Trophoblast cell (in vitro differentiated cells and primary cell): ENCODE data around the gene ERFL.

Experiments
- DNase-seq, 2 donors: peaks; one replicate each; pipeline ENCODE4 v3.0.0-alpha.2; 2016
- H2AFZ ChIP-seq: 2 replicates; pipeline ENCODE4 v1.6.1; 2013; ENCODE audit warnings: low read length, moderate library complexity, mild to moderate bottlenecking; ENCODE audit not compliant: insufficient read depth, poor library complexity
- H2AK5ac ChIP-seq: 2 replicates; pipeline ENCODE4 v1.6.1; 2013; ENCODE audit warnings: mild to moderate bottlenecking, low read length
- H2BK120ac ChIP-seq: 2 replicates; pipeline ENCODE4 v1.6.1; 2013; ENCODE audit warnings: low read length, mild to moderate bottlenecking, moderate library complexity; ENCODE audit not compliant: insufficient read depth, poor library complexity
- H2BK12ac ChIP-seq: 2 replicates; pipeline ENCODE4 v1.6.1; 2013; ENCODE audit warnings: mild to moderate bottlenecking, low read length, moderate library complexity
- H2BK5ac ChIP-seq: 2 replicates; pipeline ENCODE4 v1.6.1; 2013; ENCODE audit warnings: low read length, low read depth, moderate library complexity, mild to moderate bottlenecking; ENCODE audit not compliant: poor library complexity
- H3K14ac ChIP-seq: 2 replicates; pipeline ENCODE4 v1.6.1; 2013; ENCODE audit warnings: mild to moderate bottlenecking, low read length
- H3K18ac ChIP-seq: 2 replicates; pipeline ENCODE4 v1.6.1; 2013; ENCODE audit warnings: mild to moderate bottlenecking, low read length
- H3K23ac ChIP-seq: 2 replicates; pipeline ENCODE4 v1.6.1; 2013; ENCODE audit warnings: low read length
- H3K27ac ChIP-seq: 2 replicates; pipeline ENCODE4 v1.5.1; 2013; ENCODE audit warnings: low read depth, mild to moderate bottlenecking, inconsistent platforms, low read length, moderate library complexity
- H3K27me3 ChIP-seq: 2 replicates; pipeline ENCODE4 v1.6.1; 2013; ENCODE audit warnings: inconsistent platforms, mild to moderate bottlenecking, low read length, moderate library complexity; ENCODE audit not compliant: insufficient read depth
- H3K36me3 ChIP-seq, 2 experiments: 1 replicate in 1 of 2; 2 replicates in 1 of 2; pipeline ENCODE4 v1.6.1; 2013; ENCODE audit warnings: low read length in 2 of 2, mild to moderate bottlenecking in 2 of 2, moderate library complexity in 1 of 2; ENCODE audit not compliant: insufficient read depth in 2 of 2, control insufficient read depth in 1 of 2
- H3K4ac ChIP-seq: 2 replicates; pipeline ENCODE4 v1.6.1; 2013; ENCODE audit warnings: low read depth, mild to moderate bottlenecking, low read length, moderate library complexity
- H3K4me1 ChIP-seq, 2 experiments: 1 replicate in 1 of 2; 2 replicates in 1 of 2; pipeline ENCODE4 v1.6.1; 2013; ENCODE audit warnings: low read length in 2 of 2, mild to moderate bottlenecking in 2 of 2, moderate library complexity in 1 of 2; ENCODE audit not compliant: insufficient read depth in 2 of 2, control insufficient read depth in 1 of 2
- H3K4me2 ChIP-seq: 2 replicates; pipeline ENCODE4 v1.6.1; 2013; ENCODE audit warnings: inconsistent platforms, mild to moderate bottlenecking, low read length, moderate library complexity
- H3K4me3 ChIP-seq: 2 replicates; pipeline ENCODE4 v1.5.1; 2013; ENCODE audit warnings: mild to moderate bottlenecking, low read depth, low read length, inconsistent platforms
- H3K79me1 ChIP-seq: one replicate; pipeline ENCODE4 v1.6.1; 2013; ENCODE audit warnings: low read length
- H3K79me2 ChIP-seq: 2 replicates; pipeline ENCODE4 v1.6.1; 2013; ENCODE audit warnings: low read length, mild to moderate bottlenecking; ENCODE audit not compliant: control insufficient read depth, insufficient read depth, poor library complexity
- H3K9ac ChIP-seq: 2 replicates; pipeline ENCODE4 v1.6.1; 2013; ENCODE audit warnings: mild to moderate bottlenecking, low read length
- H3K9me3 ChIP-seq: 2 replicates; pipeline ENCODE4 v1.6.1; 2013; ENCODE audit warnings: low read depth, mild to moderate bottlenecking, control low read depth, inconsistent platforms, low read length; ENCODE audit not compliant: insufficient read depth
- H4K12ac ChIP-seq: 2 replicates; pipeline ENCODE4 v1.6.1; 2013; ENCODE audit warnings: low read depth, mild to moderate bottlenecking, low read length, moderate library complexity
- H4K8ac ChIP-seq: 2 replicates; pipeline ENCODE4 v1.6.1; 2013; ENCODE audit warnings: low read depth, mild to moderate bottlenecking, low read length, moderate library complexity
- H4K91ac ChIP-seq: one replicate; pipeline ENCODE4 v1.6.1; 2013; ENCODE audit warnings: low read depth, mild to moderate bottlenecking, low read length, moderate library complexity
- WGBS: extraction: QIAGEN DNeasy Blood & Tissue Kit; methylation state at CpG from one replicate; pipeline ENCODE4 v1.1.7; 2013; ENCODE audit warnings: missing lambda C conversion rate; ENCODE audit not compliant: insufficient read length, insufficient coverage; ENCODE audit errors: extremely low coverage; 5-methylcytosine and 5-hydroxymethylcytosine counted together

ERFL gene

DNA sequence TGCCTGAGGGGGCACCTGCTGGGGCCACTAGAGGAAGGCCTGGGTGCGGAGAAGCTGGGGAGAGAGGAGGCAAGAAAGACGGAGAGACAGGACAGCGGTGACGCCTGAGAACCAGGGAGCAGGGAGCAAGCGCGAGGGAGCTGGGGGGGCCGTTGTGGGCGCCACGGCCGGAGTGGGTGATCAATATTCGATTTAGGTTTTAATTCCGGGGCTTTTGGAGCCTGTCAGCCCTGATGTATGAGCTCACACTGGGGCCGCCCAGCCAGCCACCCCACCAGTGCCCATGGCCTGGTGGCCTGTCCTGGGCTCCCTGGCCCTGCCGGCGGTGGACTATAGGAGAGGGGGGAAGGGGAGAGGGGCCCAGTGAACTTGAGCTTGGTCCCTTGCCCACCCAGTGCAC, 8.7 kb upstream of the ERFL start:
- H4K8ac ChIP-seq = no peak overlapping the region
- H3K14ac ChIP-seq = no peak overlapping the region
- no peaks in the 10 kb centered on the region for H3K36me3 ChIP-seq
- no peak overlapping the region for H2AFZ ChIP-seq
- H3K4me2 ChIP-seq = no peak overlapping the region
- H3K79me1 ChIP-seq = no peaks in the 10 kb centered on the region
- no peak overlapping the region for H3K9ac ChIP-seq
- no peak overlapping the region for H2AK5ac ChIP-seq
- H3K79me2 ChIP-seq = no peaks in the 10 kb centered on the region
- no peak overlapping the region for H3K18ac ChIP-seq
- H4K12ac ChIP-seq = no peak overlapping the region
- peaks cover 3 to 4% of the 10 kb centered on the region in 2 experiments for H3K4me1 ChIP-seq
- H2BK5ac ChIP-seq = no peak overlapping the region
- H3K9me3 ChIP-seq = peaks cover 3% of the 10 kb centered on the region
- no peak for DNase-seq
- no peak overlapping the region for H3K4ac ChIP-seq
- H2BK12ac ChIP-seq = no peak overlapping the region
- no peak overlapping the region for H3K27ac ChIP-seq
- no peak overlapping the region for H2BK120ac ChIP-seq
- H3K4me3 ChIP-seq = no peak overlapping the region
- no CpG with 5 or more reads among the region's 15 CpGs for WGBS
- no peak overlapping the region for H3K23ac ChIP-seq
- H4K91ac ChIP-seq = no peak overlapping the region
- peaks cover 47% of the 10 kb centered on the region for H3K27me3 ChIP-seq

DNA sequence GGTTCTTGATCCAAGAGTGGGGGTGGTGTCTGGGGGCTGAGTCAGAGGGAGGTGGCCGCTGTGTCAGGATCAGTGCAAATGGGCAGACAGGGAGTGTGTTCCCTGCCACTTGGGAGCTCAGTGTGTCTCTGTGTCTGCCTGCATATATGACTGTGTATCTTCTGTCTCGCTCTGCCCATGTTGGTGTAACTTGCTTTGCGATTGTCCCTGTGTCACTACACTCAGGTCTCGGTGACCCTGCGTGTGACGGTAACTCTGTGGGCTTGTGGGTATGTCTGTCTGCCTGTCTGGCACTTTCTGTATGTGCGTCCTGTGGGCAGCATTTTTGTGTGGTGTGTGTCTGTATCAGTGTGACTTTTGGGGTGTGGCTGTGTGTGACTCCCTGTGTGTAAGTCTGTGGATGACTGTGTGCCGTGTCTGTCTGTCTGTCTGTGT, 8.2 kb upstream of the ERFL start:
- H3K27me3 ChIP-seq = peaks cover 48% of the 10 kb centered on the region
- WGBS = no CpG with 5 or more reads among the region's 8 CpGs

DNA sequence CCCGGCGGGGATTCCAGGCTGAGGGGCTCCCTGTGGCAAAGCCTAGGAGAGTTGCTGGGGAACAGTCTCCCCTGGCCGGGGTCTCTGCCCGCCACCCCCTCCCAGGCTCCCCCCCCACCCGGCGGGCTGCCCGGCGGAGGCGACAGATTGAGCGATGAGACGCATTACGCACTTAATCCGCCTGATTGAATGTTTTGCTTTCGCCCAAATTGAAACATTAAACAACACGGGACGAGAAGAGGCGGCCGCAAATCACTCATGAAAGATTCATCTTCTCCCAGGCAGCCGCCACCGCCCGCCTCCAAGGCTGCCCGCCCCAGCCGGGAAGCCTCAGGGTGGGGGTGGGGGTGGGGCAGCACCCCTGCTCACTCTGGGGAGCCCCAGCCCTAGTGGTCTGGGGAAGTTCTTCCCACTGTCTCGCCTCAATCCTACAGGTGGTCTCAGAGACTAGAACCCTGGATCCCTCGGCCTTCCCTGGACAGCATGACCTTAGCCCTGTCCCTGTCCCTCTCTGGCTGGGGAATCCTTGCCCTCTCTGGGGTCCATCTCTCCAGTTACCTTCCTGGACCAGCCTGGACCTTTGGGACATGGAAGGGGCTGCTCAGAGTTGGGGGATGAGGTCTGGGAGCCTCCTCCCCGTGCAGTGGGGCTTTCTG, 7.6 kb upstream of the ERFL start:
- H4K12ac ChIP-seq = no peak overlapping the region
- no peaks in the 10 kb centered on the region for H3K79me1 ChIP-seq
- peaks cover 3 to 4% of the 10 kb centered on the region in 2 experiments for H3K4me1 ChIP-seq
- no peak overlapping the region for H3K14ac ChIP-seq
- H3K79me2 ChIP-seq = no peaks in the 10 kb centered on the region
- no peak overlapping the region for H3K4me2 ChIP-seq
- no peak overlapping the region for H4K91ac ChIP-seq
- no CpG with 5 or more reads among the region's 26 CpGs for WGBS
- H3K4ac ChIP-seq = no peak overlapping the region
- H3K23ac ChIP-seq = no peak overlapping the region
- H2AFZ ChIP-seq = no peak overlapping the region
- no peak overlapping the region for H2BK5ac ChIP-seq
- no peak overlapping the region for H2BK12ac ChIP-seq
- H2AK5ac ChIP-seq = no peak overlapping the region
- no peaks in the 10 kb centered on the region for H3K36me3 ChIP-seq
- no peak overlapping the region for H2BK120ac ChIP-seq
- H3K18ac ChIP-seq = no peak overlapping the region
- no peak overlapping the region for H4K8ac ChIP-seq
- H3K27ac ChIP-seq = no peak overlapping the region
- H3K9ac ChIP-seq = no peak overlapping the region
- peaks cover 4% of the 10 kb centered on the region for H3K9me3 ChIP-seq
- no peak overlapping the region for H3K4me3 ChIP-seq
- peaks cover 48% of the 10 kb centered on the region for H3K27me3 ChIP-seq
- no peak for DNase-seq

More for the DNA sequence above, 8.2 kb upstream of the ERFL start:
- Histone ChIP-seq H2AFZ (no peak overlapping the region), H2BK12ac (no peak overlapping the region), H3K23ac (no peak overlapping the region), H3K36me3 (no peaks in the 10 kb centered on the region), H3K9me3 (peaks cover 4% of the 10 kb centered on the region), H3K27ac (no peak overlapping the region), H3K79me1 (no peaks in the 10 kb centered on the region), H2AK5ac (no peak overlapping the region), H2BK120ac (no peak overlapping the region), H3K14ac (no peak overlapping the region), H3K4ac (no peak overlapping the region), H3K4me1 (peaks cover 3 to 4% of the 10 kb centered on the region in 2 experiments), H3K9ac (no peak overlapping the region), H3K4me2 (no peak overlapping the region), H3K18ac (no peak overlapping the region), H4K91ac (no peak overlapping the region), H3K4me3 (peak overlapping the region; percentile 44), H3K79me2 (no peaks in the 10 kb centered on the region), H4K12ac (no peak overlapping the region), H4K8ac (no peak overlapping the region), H2BK5ac (no peak overlapping the region)
- no peak for DNase-seq

DNA sequence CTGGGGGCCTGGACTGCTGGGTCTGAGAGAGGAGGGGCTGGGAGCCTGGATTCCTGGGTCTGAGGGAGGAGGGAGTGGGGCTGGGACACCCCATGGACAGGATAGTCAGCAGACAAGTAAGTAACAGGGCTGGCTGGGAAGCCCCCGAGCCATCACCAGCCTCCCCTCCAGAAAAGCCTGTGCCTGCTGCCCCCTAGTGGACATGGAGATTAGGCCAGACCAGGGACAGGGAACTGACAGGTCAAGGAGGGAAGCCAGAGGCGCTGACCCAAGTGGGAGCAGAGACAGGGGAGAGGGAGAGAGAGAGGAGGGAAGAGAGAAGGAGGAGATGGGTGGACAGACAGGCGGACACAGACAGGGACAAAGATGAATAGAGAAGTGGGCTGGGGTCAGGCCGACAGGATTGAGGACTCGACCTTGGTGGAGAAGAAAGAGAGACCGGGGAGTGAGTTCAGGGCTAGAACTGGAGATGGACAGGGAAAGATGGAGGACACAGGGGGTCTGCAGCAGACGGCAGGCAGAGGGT, 6.7 kb upstream of the ERFL start:
- Histone ChIP-seq H3K9me3 (peaks cover 6% of the 10 kb centered on the region), H4K91ac (no peak overlapping the region), H3K79me1 (no peaks in the 10 kb centered on the region), H4K8ac (no peak overlapping the region), H3K9ac (no peak overlapping the region), H2BK120ac (no peak overlapping the region), H3K4me2 (no peak overlapping the region), H3K79me2 (no peaks in the 10 kb centered on the region), H3K14ac (no peak overlapping the region), H3K23ac (no peak overlapping the region), H3K4me1 (peaks cover 3% of the 10 kb centered on the region in 2 experiments), H2BK12ac (no peak overlapping the region), H2AK5ac (no peak overlapping the region), H3K4ac (no peak overlapping the region), H4K12ac (no peak overlapping the region), H2AFZ (no peak overlapping the region), H3K4me3 (no peak overlapping the region), H3K27ac (no peak overlapping the region), H3K18ac (no peak overlapping the region), H3K27me3 (peaks cover 51% of the 10 kb centered on the region), H3K36me3 (no peaks in the 10 kb centered on the region), H2BK5ac (no peak overlapping the region)
- peak; percentile 49 to 74 for DNase-seq
- no CpG with 5 or more reads among the region's 7 CpGs for WGBS
